IMR-90 (cell line): ENCODE data around the gene CDC42EP5. TPM values are rescaled to one million over a fixed set of nuclear protein-coding genes. Genes with fewer than 3 reads are reported as not detected.

Experiments
- ATAC-seq: fragments of 200-7000 bp; cut with Tn5 transposase; 2 replicates; pipeline ENCODE4 v1.9.1; 2020; ENCODE audit warnings: low read depth, mild to moderate bottlenecking, moderate library complexity
- BruUV-seq: library from RNA; stranded (reverse); fragments of 400-500 nt; replicated peaks from 2 replicates; lab custom pipeline; 2021; lab: Mats Ljungman, UMichigan
- CTCF ChIA-PET: fragments of 300-600 bp; formaldehyde crosslinking; extraction: SDS; loops from one replicate; lab custom pipeline; 2021; ENCODE audit warnings: antibody characterized with exemption; lab: Yijun Ruan, JAX
- POLR2A ChIA-PET: fragments of 300-600 bp; sonication (Branson Sonifier 250); formaldehyde crosslinking; loops from one replicate; lab custom pipeline; 2022; ENCODE audit warnings: antibody characterized with exemption; ENCODE audit not compliant: unreplicated experiment; lab: Charles Lee
- DNase-seq: peaks from one replicate; pipeline ENCODE4 v3.0.0; 2013
- H2AFZ ChIP-seq: replicated peaks from 2 replicates; pipeline ENCODE3; 2013; ENCODE audit warnings: low read length, mild to moderate bottlenecking; ENCODE audit not compliant: poor library complexity
- H2AK5ac ChIP-seq: 2 replicates; pipeline ENCODE4 v1.6.1; 2013; ENCODE audit warnings: low read depth, low read length, inconsistent platforms
- H2AK9ac ChIP-seq: replicated peaks from 2 replicates; pipeline ENCODE3; 2013; ENCODE audit warnings: mild to moderate bottlenecking, low read depth, low read length, moderate library complexity; ENCODE audit not compliant: poor library complexity
- H2BK120ac ChIP-seq: 2 replicates; pipeline ENCODE4 v1.6.1; 2013; ENCODE audit warnings: low read depth, low read length, inconsistent platforms
- H2BK15ac ChIP-seq: 3 replicates; pipeline ENCODE4 v1.6.1; 2013; ENCODE audit warnings: low read depth, low read length, inconsistent platforms
- H2BK20ac ChIP-seq: 2 replicates; pipeline ENCODE4 v1.6.1; 2013; ENCODE audit warnings: low read depth, mild to moderate bottlenecking, inconsistent platforms, low read length, moderate library complexity
- H2BK5ac ChIP-seq: 2 replicates; pipeline ENCODE4 v1.6.1; 2013; ENCODE audit warnings: mild to moderate bottlenecking, low read depth, low read length, inconsistent platforms; ENCODE audit not compliant: poor library complexity, severe bottlenecking
- H3K14ac ChIP-seq: replicated peaks from 2 replicates; pipeline ENCODE4 v1.6.1; 2013; ENCODE audit warnings: low read depth, low read length, inconsistent platforms
- H3K18ac ChIP-seq: 2 replicates; pipeline ENCODE4 v1.6.1; 2013; ENCODE audit warnings: low read depth, low read length, control low read depth
- H3K23ac ChIP-seq: 2 replicates; pipeline ENCODE4 v1.6.1; 2013; ENCODE audit warnings: low read depth, low read length, inconsistent platforms
- H3K27ac ChIP-seq: 2 replicates; pipeline ENCODE4 v1.5.1; 2013; ENCODE audit warnings: mild to moderate bottlenecking, control low read depth, low read length; ENCODE audit not compliant: insufficient read depth
- H3K27me3 ChIP-seq: 2 replicates; pipeline ENCODE4 v1.6.1; 2013; ENCODE audit warnings: low read length; ENCODE audit not compliant: control insufficient read depth, insufficient read depth
- H3K36me3 ChIP-seq: 2 replicates; pipeline ENCODE4 v1.6.1; 2013; ENCODE audit warnings: low read length, mixed read lengths; ENCODE audit not compliant: control insufficient read depth, insufficient read depth
- H3K4ac ChIP-seq: 2 replicates; pipeline ENCODE4 v1.6.1; 2013; ENCODE audit warnings: low read depth, low read length, inconsistent platforms
- H3K4me1 ChIP-seq: 2 replicates; pipeline ENCODE4 v1.6.1; 2013; ENCODE audit warnings: low read length, mixed read lengths; ENCODE audit not compliant: control insufficient read depth, insufficient read depth
- H3K4me2 ChIP-seq: 2 replicates; pipeline ENCODE4 v1.6.1; 2013; ENCODE audit warnings: low read depth, mild to moderate bottlenecking, control low read depth, low read length, moderate library complexity
- H3K4me3 ChIP-seq: 2 replicates; pipeline ENCODE4 v1.5.1; 2013; ENCODE audit warnings: low read depth, mild to moderate bottlenecking, control low read depth, low read length, moderate library complexity; ENCODE audit not compliant: insufficient read depth
- H3K56ac ChIP-seq: 2 replicates; pipeline ENCODE4 v1.6.1; 2013; ENCODE audit warnings: low read length, inconsistent platforms; ENCODE audit not compliant: insufficient read depth; ENCODE audit errors: extremely low read depth
- H3K79me1 ChIP-seq, 2 experiments: 2 replicates each; pipeline ENCODE4 v1.6.1; 2013; ENCODE audit warnings: low read length in 2 of 2, inconsistent platforms in 1 of 2, low read depth in 1 of 2
- H3K9ac ChIP-seq: 2 replicates; pipeline ENCODE4 v1.6.1; 2013; ENCODE audit warnings: low read depth, low read length, control low read depth
- H3K9me1 ChIP-seq: 2 replicates; pipeline ENCODE4 v1.6.1; 2013; ENCODE audit warnings: low read length, inconsistent platforms; ENCODE audit not compliant: insufficient read depth
- H3K9me3 ChIP-seq: 2 replicates; pipeline ENCODE4 v1.6.1; 2013; ENCODE audit warnings: low read length; ENCODE audit not compliant: control insufficient read depth, insufficient read depth
- H4K20me1 ChIP-seq: 2 replicates; pipeline ENCODE4 v1.6.1; 2013; ENCODE audit warnings: low read length, inconsistent platforms; ENCODE audit not compliant: insufficient read depth
- H4K5ac ChIP-seq: 2 replicates; pipeline ENCODE4 v1.6.1; 2013; ENCODE audit warnings: mild to moderate bottlenecking, low read depth, low read length, control low read depth
- H4K8ac ChIP-seq, 2 experiments: 2 replicates each; pipeline ENCODE4 v1.6.1; 2013; ENCODE audit warnings: low read depth in 2 of 2, low read length in 2 of 2, control low read depth in 1 of 2, inconsistent platforms in 1 of 2
- H4K91ac ChIP-seq: 2 replicates; pipeline ENCODE4 v1.6.1; 2013; ENCODE audit warnings: low read depth, low read length, inconsistent platforms; ENCODE audit not compliant: insufficient read depth
- CHD1 ChIP-seq: IDR thresholded peaks from 2 replicates; pipeline ENCODE4 v1.6.1; 2012; ENCODE audit warnings: low read depth, low read length, improper control_type of control experiment
- CTCF ChIP-seq: conservative IDR thresholded peaks from 2 replicates; pipeline ENCODE4 v1.5.1; 2012; ENCODE audit warnings: mild to moderate bottlenecking, low read depth, low read length, improper control_type of control experiment
- FOS ChIP-seq: fragments of 150-350 bp; IDR thresholded peaks from 2 replicates; pipeline ENCODE4 v1.6.1; 2016; ENCODE audit warnings: low read depth, low read length
- MAFK ChIP-seq: IDR thresholded peaks from 2 replicates; pipeline ENCODE4 v1.6.1; 2012; ENCODE audit warnings: low read depth, low read length, improper control_type of control experiment
- MXI1 ChIP-seq: IDR thresholded peaks from 2 replicates; pipeline ENCODE4 v1.6.1; 2012; ENCODE audit warnings: low read depth, mild to moderate bottlenecking, low read length, moderate library complexity, borderline replicate concordance
- NFE2L2 ChIP-seq: fragments of 150-350 bp; IDR thresholded peaks from 2 replicates; pipeline ENCODE4 v1.6.1; 2016; ENCODE audit warnings: low read depth, mild to moderate bottlenecking, low read length
- RAD21 ChIP-seq: IDR thresholded peaks from 2 replicates; pipeline ENCODE4 v1.6.1; 2012; ENCODE audit warnings: low read length, improper control_type of control experiment
- SMC3 ChIP-seq: fragments of 150-350 bp; IDR thresholded peaks from 2 replicates; pipeline ENCODE4 v1.6.1; 2016; ENCODE audit warnings: low read depth, mild to moderate bottlenecking, antibody characterized with exemption, low read length, moderate library complexity
- WGBS, 2 experiments: methylation state at CpG; one replicate each; pipeline versions ENCODE4 v1.1.5 to v1.1.7; 2013; ENCODE audit warnings: missing lambda C conversion rate in 2 of 2; ENCODE audit not compliant: insufficient read length in 1 of 2; ENCODE audit errors: extremely low coverage in 2 of 2; 5-methylcytosine and 5-hydroxymethylcytosine counted together
- dilution Hi-C: fragments of 300-500 bp; cut with HindIII; formaldehyde crosslinking; loops from one replicate; pipeline ENCODE4 v1.14.3; 2018; ENCODE audit warnings: low sequenced_read_pairs; ENCODE audit not compliant: unreplicated experiment
- in situ Hi-C: fragments of 300-500 bp; cut with MboI; formaldehyde crosslinking; loops from 3 replicates; pipeline ENCODE4 v1.14.3; 2019; ENCODE audit warnings: low sequenced_read_pairs, inconsistent platforms, mixed read lengths
- intact Hi-C: fragments of 100-400 bp; cut with micrococcal nuclease; formaldehyde crosslinking; loops from 2 replicates; pipeline ENCODE4 v1.10.0; 2022
- polyA plus RNA-seq, 3 experiments: library from polyadenylated mRNA; depleted of rRNA; stranded (reverse); fragments of >200 nt; gene quantifications; 2 replicates each; pipeline ENCODE4 v1.2.3, GENCODE V29; 2012; ENCODE audit warnings: low replicate concordance in 1 of 3
- total RNA-seq: library from RNA; depleted of rRNA; stranded (reverse); fragments of >200 nt; gene quantifications from 2 replicates; pipeline ENCODE4 v1.2.3, GENCODE V29; 2012

CDC42EP5 gene
- total and polyA plus RNA-seq, 2 of the 4 experiments (the other 2 are of a cell fraction): 7.2 to 25.3 TPM

- in situ Hi-C loops (no loop called here), intact Hi-C loops (no loop called here), dilution Hi-C loops (no loop called here)
- Histone ChIP-seq H4K8ac (no peak overlapping the region), H3K14ac (no peak overlapping the region), H2BK20ac (no peak overlapping the region), H3K9me3 (no peaks in the 10 kb centered on the region), H3K4me3 (no peak overlapping the region), H3K56ac (no peak overlapping the region), H2AK5ac (no peak overlapping the region), H4K20me1 (no peaks in the 10 kb centered on the region; the same call in 1 of the 2 replicates), H3K36me3 (no peaks in the 10 kb centered on the region), H3K27ac (no peak overlapping the region), H3K4me2 (no peak overlapping the region), H4K5ac (no peak overlapping the region), H3K4ac (no peak overlapping the region), H2BK5ac (no peak overlapping the region), H2BK120ac (no peak overlapping the region), H2AK9ac (no peak overlapping the region), H3K9me1 (no peaks in the 10 kb centered on the region), H2BK15ac (no peak overlapping the region), H3K4me1 (0 out of 2 replicates have a peak, but pooled peaks cover 2% of the 10 kb centered on the region), H3K23ac (no peak overlapping the region), H3K18ac (no peak overlapping the region), H2AFZ (no peak overlapping the region), H3K79me1 (no peaks in the 10 kb centered on the region), H3K9ac (no peak overlapping the region), H4K91ac (no peak overlapping the region), H3K27me3 (peaks cover 11% of the 10 kb centered on the region; the same call in 1 of the 2 replicates)
- ChIA-PET CTCF (no interaction called here), POLR2A (no interaction called here)
- ATAC-seq: no peak
- DNase-seq: no peak
- 63% methylated on average over 5 of the region's 8 CpGs; no CpG with 5 or more reads in 1 of the 2 experiments for WGBS, 2 experiments
- no peak for TF ChIP-seq CTCF
- no peak for TF ChIP-seq MXI1
- no peak for TF ChIP-seq CHD1
- TF ChIP-seq SMC3: no peak
- TF ChIP-seq MAFK: no peak
- no peak for TF ChIP-seq NFE2L2
- no peak for TF ChIP-seq RAD21
- TF ChIP-seq FOS: no peak
- no TSS peak for BruUV-seq
Measured at GRCh38 chr19:54429176-54429495, 44.0 kb downstream of the CDC42EP5 start.
